Middle frontal gyrus (tissue), 1 donor: Measurements from ENCODE around the gene RAB43.

Experiments used
- DNase-seq: peaks from one replicate; pipeline ENCODE4 v3.0.0-alpha.2; 2015; ENCODE audit warnings: low spot score; ENCODE audit errors: extremely low spot score

RAB43 gene

DNA sequence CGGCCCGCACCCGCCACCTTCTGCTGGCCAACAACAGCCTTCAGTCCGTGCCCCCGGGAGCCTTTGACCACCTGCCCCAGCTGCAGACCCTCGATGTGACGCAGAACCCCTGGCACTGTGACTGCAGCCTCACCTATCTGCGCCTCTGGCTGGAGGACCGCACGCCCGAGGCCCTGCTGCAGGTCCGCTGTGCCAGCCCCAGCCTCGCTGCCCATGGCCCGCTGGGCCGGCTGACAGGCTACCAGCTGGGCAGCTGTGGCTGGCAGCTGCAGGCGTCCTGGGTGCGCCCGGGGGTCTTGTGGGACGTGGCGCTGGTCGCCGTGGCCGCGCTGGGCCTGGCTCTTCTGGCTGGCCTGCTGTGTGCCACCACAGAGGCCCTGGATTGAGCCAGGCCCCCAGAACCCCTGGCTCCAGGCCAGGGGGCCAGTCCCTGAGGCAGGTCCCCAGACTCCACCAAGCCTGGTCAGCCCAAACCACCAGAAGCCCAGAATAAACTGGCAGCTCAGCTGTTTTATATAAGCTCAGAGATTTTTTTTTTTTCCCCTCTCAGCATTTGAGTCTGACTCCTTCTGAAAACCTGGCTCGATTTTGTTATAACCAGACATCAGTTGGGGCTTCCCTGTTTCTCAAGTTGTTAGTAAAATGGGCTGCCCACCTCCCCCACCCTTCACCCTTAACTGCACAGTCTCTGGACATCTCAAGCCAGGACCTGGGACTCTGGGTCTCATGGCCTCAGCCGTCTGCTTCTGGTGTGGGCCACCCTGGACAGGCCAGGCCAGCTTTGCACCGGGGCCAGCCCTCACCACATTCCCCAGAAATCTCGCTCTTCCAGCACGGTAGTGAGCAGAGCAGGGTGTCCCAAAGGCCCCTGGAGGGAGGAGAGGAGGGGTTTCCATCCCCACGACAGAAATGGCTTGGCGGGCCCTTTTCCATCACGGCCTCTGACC, 59.4 kb downstream of the RAB43 start:
- DNase-seq = no peak

DNA sequence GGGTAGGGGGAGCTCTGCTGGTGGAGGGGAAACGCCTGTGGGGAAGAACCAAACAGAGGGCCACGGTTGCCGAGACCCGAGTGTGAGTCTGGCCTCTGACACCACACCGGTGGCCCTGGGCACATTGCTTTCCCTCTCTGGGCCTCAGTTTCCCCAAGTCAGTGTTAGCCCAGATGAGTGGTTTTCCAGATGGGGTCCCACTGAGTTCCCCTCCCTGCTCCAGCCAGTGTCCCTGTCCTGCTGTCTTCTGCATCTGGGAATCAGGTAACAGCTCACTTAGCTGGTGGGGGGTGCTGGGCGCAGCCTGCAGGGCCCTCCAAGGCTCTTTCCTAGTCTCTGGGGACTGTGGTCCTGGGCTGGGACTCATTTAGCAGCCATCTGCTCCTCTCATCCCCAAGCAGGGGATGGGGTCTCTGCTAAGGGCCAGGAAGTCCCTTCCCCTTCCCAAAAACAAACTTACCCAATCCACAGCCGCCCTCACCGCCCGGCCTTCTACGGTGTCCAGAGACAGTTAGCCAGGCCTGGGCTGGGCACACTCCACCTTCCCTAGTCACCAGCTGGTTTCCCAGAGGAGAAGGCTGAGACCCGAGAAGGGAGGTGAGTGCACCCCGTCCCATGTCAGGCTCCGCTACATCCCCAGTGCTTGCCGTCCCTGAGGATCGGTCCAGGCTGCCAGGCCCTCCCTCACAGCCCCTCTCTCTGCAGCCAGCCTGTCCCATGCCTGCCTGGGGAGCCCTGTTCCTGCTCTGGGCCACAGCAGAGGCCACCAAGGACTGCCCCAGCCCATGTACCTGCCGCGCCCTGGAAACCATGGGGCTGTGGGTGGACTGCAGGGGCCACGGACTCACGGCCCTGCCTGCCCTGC, 60.3 kb downstream of the RAB43 start:
- DNase-seq = no peak

DNA sequence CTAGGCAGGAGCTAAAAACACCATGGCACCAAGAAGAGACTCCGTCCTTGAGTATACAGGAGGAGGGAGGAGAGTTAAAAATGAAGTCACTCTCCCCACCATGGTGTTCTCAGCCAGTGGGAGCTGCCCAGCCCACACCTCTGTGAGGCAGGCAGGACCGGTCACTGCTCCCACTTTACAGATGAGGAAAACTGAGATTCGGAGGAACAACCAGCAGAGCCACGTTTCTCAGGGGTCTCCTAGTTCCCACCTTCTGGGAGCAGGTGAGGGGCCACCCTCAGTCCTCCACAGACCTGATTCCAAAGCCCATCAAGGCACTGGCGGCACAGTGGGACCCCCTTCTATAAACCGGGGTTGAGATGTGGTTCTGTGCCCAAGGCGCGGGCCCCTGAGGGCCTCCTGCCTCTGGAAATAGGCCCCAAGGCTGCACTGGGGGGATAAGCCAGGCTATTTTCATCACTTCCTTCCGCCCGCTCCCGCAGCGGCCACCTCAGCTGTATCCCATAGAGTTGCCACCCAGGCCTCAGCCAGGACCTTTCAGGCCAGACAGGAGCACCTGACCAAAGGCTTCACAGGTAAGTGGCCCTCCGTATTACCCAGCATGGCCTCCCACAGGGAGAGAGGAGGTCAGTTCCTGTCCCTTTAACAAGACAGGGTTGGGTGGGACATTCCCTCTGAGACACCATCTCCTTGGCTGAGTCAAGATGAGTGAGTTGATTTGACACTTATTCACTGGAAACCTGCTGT, 61.2 kb downstream of the RAB43 start, which contains the start of gene GP9:
Gene GP9, plus strand, starts transcription at position 504 of the 747 bp plus-strand sequence. CDS start 961 bp downstream, outside the sequence.
- no peak for DNase-seq

DNA sequence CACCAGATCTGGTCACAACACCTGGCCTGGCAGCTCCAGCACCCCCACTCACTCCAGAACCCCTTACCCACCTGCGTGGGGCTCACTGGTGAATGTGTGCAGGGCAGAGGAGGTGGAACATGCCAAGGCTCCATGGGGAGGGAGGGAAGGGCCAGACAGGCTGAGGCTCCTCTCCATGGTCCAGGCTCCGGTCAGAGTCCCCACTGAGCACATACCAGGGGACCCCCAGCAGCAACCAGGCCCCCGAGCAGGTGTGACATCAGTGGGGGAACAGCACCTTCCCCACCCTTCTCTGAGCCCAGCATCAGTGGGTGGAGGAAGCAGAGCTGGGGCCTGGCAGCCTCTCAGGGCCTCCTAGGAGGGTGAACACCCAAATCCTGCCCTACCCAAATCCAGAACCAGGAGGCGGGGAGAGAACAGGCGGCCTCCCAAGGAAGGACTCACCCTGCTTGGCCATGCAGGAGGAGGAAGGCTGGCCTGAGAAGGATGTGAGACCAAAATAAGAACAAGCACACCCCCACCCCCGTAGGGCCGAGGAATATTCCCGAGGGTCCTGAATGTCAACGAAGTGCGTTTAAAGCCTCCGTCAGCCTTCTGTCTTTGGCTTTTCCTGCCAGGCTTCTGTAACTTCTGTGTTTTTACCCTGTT, 62.2 kb downstream of the RAB43 start:
- DNase-seq = no peak

DNA sequence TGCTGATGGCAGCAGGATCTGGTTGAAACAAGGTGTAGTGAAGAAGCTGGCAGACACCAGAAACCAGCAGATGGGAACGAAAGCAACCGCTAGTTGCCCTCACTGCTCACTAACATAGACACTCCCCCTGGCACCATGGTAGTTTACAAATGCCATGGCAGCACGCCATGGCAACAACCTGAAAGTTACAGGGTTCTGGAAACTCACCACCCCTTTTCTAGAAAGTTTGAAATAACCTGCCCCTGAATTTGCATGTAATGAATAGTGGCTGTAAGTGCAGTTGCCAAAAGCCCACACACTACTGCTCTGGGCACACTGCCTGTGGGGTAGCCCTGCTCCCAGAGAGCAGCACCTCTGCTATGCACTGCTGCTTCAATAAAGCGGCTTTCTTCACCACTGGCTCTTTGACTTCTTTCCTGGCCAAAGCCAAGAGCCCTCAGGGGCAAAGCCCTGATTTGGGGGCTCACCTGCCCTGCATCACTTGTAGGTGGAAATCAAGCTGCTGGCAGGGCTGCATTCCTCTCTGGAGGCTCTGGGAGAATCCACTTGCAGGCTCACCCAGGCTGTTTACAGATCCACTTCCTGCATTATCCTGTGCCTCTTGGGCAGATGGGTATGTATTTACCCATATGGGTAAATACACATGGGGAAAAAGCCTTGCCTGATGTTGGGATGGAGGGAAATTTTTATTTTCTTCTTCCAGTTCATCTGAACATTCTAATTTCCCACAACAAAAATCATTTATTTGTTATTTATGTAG, 63.0 kb downstream of the RAB43 start:
- no peak for DNase-seq

DNA sequence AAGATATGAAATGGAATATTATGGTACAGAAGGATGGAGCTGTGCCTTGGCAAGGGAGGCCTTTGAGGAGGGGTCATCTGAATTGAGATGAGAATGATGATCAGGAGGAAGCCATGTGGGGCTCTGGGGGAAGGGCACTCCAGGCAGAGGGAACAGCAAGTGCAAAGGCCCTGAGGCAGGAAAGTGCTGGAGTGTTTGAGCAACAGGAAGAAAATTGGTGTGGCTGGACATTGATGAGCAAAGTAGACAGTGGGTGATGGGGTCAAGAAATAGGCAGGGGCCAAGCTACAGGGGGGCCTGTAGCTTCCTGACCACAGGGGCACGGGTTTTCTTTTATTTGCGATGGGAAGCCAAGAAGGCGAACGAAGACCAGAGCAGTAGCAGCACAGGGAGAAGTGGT, 64.4 kb downstream of the RAB43 start:
- DNase-seq = no peak

DNA sequence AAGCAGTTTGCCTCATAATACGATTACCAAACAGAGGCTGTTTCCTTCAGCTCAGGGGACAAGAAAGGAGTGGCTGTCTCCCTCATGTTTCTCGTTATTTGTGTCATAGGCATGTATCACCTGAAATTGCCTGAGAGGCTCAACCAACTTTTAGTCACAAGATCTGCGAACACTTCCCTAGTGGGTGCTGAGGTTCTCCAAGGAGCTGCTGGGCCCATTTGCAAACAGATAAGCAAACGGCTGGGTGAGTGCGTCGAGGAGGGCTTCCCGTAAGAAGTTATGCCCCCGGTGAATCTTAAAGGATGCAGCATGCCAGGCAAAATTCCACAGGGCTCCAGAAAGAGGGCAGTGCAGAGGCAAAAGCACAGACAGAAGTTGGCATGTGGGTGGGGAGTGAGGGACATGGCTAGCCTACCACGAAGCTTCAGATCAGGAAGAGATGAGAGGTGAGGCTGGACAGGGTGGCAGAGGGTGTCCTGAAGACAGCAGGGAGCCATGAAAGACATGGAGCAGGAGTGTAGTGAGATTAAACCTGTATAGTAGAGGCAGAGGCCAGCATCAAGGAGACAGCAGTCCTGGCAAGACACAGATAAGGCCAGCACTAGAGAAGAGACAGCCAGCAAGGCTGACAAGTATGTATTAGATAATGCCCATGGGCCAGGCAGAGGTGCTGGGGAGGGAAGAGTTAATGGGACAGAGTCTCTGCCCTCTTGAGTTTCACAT, 65.0 kb downstream of the RAB43 start:
- DNase-seq = no peak

DNA sequence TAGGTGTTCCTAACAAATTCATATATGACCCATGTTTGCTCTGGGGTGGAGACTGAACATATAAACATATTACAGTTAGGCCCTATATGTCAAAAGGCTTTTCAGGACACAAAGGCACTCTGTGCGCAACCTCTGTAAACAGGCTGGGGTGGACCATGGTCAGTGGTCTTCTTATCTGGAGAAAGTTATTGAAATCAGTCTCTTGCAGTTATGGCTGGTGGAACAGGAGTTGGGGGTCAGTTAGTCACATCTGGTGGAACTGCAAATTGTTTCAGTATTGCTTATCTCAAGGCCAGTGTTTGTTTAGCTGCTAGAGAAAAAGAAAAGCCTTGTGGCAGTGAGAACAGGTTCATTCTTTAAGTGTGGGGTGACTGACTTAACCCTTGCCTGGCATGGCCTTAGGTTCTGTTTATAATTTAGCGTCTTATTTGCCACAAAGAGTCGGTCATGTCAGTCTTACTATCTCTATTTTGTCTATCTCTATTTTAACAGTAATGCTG, 66.9 kb downstream of the RAB43 start:
- DNase-seq = no peak

DNA sequence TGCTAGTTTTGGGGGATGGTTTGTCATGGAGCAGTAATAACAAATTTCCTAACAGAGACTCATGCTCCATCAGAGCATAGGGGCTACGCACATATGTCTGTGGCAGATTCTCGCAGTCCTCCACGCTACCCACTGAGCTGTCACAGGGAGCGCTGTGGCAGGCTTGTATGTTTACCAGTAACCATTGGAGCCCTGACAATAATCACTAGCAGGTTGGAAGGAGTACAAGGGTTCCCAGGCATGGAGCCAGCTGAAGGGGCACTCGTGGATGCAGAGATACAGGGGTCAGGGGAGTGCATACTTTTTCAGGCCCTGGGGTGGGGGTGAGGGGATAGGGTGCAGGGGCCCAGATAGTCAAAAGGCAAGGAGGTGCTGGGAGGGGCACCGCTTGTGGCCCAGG, 68.9 kb downstream of the RAB43 start:
- DNase-seq = no peak

DNA sequence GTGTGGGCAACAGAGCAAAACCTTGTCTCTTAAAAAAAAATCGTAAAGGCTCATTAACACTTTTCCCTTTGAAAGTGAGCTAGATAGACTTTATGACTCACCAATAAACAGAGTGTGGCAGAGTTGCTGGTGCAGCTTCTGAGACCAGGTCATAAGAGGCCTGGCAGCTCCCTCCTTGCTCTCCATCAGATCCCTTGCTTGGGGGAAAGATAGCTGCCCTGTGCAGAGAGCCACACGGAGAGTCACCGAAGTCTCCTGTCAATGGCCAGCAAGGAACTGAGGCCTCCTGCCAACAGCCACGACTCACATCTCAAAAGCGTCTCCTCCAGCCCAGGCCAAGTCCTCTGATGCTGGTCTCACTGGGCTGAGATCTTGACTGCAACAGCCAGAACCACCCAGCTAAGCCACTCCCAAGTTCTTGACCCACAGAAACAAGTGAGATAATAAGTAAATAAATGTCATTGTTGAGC, 69.7 kb downstream of the RAB43 start:
- no peak for DNase-seq

DNA sequence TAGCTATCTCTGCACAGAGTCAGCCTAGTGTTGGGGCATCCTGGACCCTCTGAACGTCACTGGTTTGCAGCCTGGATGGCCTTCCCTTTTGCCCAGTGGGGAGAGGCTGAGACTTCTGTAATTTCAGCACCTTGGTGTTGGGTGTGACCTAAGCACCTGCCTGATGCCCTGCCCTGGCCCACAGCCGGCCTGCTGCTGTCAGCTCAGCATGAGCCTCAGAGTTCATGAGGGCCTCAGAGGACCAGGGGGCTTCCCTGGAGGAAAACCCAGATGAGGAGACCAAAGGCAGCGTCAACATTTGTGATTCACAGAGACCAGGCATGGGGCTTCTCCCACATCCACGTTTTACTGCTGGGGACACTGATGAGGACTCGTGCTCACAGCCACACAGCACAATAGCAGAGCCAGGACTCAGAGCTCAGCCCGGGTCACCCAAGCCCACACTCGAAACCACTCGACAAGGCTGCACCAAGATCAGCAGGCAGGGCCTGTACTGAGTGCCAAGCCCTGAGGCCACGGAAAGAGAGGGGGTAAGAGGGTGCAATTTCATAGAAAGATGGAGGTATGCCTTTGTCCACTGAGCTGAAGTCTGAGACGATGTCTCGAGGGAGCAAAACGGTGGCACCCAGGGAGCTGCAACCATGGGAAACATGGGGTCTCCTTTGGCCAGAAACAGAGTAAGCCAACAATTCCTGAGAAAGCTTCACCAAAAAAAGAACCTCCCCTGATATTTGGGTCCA, 70.9 kb downstream of the RAB43 start:
- DNase-seq = no peak

DNA sequence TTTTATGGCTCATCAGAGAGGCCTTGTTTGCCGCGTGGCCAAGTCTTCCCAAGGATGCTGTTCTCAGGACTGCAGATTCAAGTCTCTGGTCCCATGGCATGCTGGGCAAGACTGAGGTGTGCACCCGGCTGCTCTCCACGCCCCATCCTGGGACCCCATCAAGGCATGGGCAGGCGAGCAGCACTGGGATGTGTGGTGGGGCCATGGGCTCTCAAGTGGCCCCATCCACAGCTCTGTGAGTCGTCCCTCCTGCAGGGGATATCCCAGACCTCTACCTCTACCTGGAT, 74.1 kb downstream of the RAB43 start:
- no peak for DNase-seq

DNA sequence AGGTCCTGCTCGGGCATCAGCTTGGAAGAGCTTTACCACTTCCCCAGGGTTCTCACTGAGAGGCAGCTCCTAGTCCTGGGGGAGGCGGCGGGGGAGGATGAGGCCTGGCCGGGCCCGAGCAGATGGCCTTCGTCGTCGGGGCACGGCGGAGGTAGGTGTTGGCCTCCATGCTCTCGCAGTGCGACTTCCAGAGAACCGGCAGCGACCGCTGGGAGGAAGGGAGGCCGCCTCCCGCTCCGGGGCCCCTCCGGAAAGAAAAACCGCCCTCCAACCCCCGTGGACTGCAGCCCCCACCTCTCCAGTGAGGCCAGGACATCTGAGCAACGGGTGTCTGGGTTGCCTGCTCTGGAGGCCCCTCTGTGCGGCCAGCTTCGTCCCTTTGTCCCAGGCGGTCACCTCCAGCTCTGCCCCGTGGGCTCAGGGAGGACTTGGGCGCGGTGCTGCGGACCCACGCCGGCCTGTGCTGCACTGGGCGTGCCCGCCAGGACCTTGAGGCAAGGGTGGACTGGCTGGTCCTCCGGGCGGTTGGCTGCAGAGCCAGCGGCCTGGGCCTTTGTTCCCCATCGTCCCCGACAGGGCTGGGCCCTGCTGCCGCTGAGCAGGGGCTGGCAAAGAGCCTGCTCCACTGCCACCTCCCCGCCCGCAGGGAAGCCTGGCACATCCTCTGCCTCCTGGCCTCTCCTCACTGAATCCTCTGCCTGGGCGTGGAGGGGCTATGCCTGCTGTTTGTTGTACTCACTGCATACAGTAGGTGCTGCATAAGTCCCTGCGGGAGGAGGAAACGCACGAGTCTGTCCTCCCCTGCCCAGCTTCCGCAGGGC, 74.7 kb downstream of the RAB43 start:
- no peak for DNase-seq

DNA sequence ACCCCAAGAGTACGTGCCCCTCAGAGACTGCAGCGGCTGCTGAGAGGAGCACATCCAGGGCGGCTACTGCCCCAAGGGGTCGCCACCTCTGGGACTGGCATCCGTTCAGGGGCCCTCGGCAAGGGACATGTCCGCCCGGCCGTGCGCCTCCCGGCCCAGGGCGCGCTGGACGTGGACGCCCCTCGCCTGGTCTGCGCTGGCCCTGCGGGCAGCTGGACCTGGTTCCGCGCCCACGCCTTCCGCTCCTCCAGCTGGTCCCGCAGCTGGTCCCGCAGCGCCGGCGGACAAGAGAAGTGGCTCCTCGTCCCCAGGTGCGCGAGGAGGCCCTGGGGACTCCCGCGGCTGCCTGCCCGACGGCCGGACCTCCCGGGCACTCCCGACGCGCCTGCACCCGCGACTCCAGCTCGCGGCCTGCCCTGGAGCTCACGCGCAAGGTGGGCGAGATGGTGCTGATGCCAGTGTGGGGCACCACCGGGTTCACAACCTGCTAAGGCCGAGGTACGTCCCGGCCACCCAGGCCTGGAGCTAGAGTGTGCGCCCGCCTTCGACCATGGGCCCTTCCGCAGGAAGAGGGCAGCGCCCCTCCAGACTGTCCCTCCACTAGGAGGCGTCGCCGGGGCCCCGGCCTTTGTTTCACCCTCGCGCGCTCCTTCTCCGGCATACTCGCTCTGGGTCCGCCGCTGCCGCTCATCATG, 75.4 kb downstream of the RAB43 start:
- DNase-seq = no peak

DNA sequence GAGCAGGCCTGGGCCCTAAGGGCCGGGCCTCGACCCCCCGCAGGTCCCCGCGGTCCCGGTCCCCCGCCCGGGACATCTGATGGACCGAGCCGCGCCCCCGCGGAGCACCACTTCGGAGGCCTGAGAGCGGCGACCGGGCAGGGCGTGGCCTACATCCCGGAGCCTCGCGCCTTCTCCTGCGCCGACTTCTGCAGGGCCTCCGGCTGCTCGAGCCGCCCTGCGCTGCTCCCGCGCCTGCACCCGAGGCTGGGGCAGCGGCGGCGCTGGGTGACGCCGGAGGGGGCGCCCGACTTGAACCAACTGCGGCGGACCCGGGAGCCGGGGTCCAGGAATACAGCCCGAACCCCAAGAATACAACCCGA, 75.9 kb downstream of the RAB43 start:
- DNase-seq = no peak

DNA sequence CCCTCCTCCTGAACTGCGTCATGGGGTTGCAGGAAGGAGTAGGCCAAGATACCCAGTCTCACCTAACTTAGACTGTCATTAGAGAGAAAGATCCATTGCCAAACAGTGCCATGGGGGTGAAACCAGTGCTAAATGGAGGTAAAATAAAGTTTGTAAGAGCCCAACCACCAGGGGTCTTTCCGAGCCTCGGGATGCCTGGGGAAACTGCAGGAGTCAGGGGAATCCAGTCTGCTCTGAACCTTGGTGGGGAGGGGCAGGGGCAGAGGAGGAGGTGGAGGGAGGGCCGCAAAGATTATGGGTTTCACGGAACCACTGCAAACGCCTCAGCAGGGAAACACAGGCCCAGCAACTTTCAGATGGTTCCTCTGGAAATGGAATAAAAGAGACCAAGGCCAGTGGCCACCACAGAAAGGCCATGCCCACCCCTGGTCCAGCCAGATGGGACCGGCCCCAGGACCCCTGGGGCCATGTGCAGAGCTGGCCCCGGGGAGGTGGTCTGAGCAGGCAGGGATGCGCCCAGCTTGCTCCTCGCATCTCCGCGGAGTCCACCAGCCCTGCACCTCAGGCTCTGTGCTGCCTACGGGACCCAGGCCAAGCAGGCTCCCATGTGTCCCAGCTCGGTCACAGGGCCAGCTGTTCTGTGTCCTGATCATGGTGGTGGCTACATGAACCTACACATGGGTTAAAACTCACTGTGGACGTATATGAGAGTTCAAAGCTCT, 80.9 kb downstream of the RAB43 start:
- DNase-seq = no peak

DNA sequence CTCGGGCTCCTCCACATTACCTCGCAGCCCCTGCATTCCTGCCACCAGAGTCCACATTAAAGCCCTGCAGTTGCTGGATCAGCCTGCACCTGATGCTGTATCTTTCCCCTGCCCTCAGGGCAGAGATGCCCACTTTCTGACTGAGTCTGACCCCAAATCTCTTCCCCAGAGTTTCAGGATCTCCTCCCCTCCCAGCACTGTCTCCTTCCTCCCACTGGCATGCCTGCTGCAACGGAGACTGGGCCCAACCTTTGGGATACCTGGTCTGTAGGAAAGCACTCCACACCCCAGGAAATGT, 81.6 kb downstream of the RAB43 start:
- no peak for DNase-seq
